ENCODE data around the gene DHRS1.
"Not testable (repeated sequence)": the region's sequence is repeated elsewhere in the genome, so short reads cannot be mapped to it uniquely, and the experiment has no call there.

DHRS1 gene

DNA sequence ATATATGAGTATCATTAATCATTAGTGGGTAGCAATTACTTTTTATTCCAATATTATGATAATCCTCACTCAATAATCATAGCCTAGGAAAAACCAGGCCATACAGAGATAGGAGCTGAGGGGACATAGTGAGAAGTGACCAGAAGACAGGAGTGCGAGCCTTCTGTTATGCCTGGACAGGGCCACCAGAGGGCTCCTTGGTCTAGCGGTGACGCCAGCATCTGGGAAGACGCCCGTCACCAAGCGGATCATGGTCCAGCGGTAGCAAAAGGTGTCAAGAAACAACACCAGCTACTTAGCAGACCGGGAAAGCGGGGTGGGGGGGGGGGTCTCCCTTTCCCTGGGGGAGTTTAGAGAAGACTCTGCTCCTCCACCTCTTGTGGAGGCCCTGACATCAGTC, 28.3 kb upstream of the DHRS1 start:
- not testable (repeated sequence) for DNase-seq (ENCODE audit: low spot score)

DNA sequence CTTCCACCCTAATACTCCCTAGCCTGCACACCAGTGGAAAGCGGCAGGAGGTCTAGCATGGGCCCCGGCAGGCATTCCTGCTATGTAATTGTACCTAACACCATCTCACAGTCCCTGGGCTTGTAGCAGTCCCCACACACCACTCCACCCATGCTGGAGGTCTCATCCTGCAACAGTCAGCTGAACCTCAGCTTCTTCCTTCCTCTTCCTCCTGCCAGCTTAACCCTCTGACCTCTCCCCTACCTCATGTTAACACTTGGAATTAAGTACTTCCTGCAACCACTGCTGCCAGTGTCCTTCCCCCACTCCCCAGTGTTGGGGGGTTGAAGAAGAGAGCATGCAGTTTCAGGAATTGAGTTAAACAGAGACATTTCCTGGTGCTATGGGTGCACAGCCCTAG, 27.7 kb upstream of the DHRS1 start:
- DNase-seq (ENCODE audit: low spot score), result no peak

DNA sequence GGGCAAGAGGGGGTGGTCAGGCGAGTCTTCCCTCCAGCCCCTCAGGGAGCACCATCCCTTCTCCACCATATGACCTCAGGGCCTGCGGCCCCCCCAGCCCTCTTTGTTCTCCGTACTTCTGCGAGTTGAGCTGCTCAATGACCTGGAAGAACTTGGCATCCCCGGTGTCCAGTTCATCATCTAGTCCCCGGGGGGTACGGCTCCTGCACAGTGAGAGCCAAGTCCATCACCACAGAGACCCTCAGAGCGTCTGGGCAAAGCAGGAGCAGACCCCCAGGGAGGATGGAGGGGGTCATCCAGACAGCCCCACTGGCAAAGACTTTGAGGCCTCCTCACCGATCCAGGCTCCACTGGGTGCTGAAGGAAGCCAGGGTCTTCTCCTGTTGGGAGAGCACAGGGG, 26.4 kb upstream of the DHRS1 start:
- no peak for DNase-seq (ENCODE audit: low spot score)

DNA sequence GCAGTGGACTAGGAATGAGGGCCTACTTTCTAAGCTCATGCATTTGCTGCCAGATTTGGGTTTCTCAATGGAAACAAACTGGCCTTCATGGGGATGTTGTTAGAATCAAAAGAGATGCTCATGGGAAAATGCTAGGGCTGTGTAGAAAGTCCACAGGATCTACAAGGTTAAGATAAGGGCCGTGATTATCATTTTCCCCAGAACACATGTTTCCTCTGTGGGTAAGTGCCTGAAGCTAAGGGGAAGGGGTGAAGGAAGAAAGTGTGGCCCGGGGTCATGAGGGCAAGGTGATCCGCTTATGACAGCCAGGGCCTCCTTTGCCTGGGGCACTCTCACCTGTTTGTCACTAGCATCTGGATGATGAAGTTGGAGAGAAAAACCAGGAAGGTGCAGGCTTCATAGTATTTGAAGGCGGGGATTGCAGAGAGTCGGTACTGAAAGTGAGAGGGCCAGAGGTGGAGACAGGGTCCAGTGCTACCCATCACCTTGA, 25.5 kb upstream of the DHRS1 start:
- no peak for DNase-seq (ENCODE audit: low spot score)

DNA sequence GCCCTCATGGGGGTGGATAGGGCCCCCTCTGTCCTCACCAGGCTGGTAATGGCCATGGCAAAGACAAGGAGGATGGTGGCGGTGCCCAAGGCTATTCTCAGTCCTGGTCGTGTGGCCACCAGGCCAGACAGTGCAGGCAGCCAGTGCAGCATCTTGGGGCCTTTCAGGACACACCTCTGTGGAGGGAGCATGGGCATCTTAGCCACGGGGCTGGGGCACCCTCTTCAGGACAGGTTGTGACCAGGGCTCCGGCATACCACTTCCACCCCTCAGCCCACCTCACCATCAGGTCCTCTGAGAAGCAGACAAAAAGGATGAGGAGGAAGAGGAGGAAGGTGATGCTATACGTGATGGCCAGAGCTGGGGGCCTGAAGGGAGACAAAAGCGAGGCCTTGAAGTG, 24.4 kb upstream of the DHRS1 start:
- no peak for DNase-seq (ENCODE audit: low spot score)

DNA sequence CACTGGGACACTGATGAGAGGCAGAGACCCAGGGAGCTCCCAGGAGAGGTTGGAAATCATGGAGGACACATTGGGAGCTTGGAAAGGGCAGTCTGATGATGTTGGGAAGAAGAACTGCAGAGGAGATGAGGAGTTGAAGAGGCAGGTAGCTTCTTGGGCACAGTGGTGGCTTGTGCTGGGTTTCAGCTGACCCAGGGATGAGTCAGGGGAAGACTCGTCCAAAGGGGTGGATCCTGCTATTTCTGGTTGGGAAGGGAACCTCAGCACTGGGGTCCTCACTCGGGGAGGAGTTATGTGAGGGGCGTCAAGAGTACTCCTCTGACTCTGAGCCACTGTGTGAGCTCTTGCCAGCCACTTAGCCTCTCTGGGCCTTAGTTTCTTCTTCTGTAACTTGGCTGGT, 23.8 kb upstream of the DHRS1 start:
- no peak for DNase-seq (ENCODE audit: low spot score)

DNA sequence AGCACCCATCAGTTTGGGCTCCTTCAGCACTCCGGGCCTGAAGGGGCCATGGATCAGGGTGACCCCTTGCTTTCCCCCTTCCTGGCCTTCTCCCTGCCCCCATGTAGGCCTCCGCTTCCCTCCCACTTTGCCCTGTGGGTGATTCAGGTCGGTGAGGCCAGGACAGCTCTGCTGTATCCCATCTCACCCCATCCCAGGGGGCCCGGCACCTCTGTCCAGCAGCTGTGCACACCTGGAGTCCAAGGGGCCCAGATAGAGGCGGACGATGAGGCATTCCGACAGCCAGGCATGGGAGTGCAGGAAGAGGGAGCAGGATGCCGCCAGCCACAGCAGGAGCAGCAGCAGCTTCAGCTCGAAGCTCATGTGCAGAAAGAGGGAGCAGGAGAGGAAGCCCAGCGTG, 23.1 kb upstream of the DHRS1 start:
- no peak for DNase-seq (ENCODE audit: low spot score)

DNA sequence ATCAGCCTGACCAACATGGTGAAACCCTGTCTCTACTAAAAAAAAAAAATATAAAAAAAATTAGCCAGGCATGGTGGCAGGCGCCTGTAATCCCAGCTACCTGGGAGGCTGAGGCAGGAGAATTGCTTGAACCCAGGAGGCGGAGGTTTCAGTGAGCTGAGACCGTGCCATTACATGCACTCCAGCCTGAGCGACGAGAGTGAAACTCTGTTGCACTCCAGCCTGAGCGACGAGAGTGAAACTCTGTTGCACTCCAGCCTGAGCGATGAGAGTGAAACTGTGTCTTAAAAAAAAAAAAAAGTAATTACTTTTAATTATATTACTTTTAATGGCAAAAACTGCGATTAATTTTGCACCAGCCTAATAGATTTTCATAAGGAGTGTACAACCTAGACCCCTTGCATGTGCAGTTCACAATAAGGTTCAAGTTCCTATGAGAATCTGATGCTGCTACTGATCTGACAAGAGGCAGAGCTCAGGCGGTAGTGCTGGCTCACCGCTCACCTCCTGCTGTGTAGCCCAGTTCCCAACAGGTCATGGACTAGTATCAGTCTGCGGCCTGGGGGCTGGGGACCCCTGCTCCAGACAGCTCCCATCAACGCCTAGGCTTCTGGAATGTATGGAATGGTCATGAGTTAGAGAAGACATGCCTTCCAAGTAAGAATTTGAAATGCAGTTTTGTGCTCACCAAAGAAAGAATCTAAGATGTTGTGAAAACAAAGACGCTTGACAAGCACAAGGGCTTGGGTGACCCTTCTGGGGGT, 21.8 kb upstream of the DHRS1 start:
- DNase-seq (ENCODE audit: low spot score), result no peak

DNA sequence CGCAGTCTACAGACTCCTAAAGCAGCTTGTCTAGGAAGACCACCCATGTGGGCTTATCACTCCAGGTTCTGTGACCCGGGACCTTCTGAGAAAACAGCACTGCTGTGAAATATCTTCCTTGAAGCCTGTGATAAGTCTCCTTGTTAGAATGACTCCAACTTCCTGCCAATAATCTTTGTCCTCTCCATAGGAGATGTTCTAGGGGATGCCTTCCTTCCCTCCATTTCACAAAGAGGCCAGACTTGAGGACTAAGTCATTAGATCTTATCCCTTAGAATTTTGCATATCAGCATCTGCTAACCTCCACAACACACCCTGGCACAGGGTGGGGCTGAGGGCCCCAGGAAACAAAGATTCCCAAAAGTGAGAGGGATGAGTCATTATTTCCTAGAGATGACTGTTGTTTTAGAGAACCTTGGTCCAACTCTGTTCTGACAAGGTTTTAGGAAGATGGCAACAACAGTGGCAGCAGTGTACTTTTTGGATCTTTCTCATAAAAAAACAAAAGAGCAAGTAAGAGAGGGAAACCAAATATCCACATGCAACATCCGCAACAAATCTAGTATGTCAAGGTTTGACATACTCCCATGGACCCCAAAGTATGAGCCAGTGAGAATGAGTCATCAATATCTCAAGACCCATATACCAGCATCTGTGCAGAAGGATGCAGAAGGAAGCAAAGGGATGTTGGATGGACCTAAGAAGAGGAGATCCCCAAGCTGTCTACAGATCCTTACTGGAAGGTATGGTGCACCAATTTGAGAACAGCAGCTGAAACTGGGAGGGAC, 17.8 kb upstream of the DHRS1 start:
- peak; percentile 42 for DNase-seq (ENCODE audit: low spot score)

DNA sequence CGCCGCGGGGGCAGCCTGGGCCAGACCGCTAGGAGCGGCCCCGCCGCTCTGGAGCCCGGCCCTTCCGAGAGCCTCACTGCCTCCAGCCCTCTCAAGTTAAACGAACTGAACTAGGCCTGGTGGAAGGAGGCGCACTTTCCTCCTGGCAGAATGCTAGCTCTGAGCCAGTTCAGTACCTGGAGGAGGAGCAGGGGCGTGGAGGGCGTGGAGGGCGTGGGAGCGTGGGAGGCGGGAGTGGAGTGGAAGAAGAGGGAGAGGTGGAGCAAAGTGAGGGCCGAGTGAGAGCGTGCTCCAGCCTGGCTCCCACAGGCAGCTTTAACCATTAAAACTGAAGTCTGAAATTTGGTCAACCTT, 17.0 kb upstream of the DHRS1 start:
- DNase-seq (ENCODE audit: low spot score), result no peak

DNA sequence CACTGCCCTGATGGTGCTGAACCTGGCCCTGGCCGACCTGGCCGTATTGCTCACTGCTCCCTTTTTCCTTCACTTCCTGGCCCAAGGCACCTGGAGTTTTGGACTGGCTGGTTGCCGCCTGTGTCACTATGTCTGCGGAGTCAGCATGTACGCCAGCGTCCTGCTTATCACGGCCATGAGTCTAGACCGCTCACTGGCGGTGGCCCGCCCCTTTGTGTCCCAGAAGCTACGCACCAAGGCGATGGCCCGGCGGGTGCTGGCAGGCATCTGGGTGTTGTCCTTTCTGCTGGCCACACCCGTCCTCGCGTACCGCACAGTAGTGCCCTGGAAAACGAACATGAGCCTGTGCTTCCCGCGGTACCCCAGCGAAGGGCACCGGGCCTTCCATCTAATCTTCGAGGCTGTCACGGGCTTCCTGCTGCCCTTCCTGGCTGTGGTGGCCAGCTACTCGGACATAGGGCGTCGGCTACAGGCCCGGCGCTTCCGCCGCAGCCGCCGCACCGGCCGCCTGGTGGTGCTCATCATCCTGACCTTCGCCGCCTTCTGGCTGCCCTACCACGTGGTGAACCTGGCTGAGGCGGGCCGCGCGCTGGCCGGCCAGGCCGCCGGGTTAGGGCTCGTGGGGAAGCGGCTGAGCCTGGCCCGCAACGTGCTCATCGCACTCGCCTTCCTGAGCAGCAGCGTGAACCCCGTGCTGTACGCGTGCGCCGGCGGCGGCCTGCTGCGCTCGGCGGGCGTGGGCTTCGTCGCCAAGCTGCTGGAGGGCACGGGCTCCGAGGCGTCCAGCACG, 16.4 kb upstream of the DHRS1 start:
- no peak for DNase-seq (ENCODE audit: low spot score)

DNA sequence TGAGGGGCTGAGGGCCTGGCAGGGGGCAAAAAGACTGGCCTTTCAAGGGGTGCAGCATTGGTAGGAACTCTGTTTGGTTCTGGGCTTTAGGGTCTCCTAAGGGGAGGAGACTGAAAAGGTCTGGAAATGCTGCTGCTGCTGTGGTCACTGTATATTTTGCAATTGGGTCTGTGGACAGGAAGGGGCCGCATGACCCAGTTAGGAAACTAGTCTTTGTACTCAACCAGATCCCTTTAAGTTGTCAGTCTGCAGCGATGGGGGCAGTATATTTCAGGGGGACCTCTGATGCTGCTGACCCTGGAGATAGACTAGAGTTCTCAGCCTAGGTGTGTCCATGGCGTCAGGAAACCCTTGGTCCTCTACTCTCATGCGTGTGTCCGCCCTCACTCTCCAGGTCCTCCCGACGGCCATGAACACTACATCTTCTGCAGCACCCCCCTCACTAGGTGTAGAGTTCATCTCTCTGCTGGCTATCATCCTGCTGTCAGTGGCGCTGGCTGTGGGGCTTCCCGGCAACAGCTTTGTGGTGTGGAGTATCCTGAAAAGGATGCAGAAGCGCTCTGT, 15.7 kb upstream of the DHRS1 start:
- DNase-seq (ENCODE audit: low spot score), result no peak

DNA sequence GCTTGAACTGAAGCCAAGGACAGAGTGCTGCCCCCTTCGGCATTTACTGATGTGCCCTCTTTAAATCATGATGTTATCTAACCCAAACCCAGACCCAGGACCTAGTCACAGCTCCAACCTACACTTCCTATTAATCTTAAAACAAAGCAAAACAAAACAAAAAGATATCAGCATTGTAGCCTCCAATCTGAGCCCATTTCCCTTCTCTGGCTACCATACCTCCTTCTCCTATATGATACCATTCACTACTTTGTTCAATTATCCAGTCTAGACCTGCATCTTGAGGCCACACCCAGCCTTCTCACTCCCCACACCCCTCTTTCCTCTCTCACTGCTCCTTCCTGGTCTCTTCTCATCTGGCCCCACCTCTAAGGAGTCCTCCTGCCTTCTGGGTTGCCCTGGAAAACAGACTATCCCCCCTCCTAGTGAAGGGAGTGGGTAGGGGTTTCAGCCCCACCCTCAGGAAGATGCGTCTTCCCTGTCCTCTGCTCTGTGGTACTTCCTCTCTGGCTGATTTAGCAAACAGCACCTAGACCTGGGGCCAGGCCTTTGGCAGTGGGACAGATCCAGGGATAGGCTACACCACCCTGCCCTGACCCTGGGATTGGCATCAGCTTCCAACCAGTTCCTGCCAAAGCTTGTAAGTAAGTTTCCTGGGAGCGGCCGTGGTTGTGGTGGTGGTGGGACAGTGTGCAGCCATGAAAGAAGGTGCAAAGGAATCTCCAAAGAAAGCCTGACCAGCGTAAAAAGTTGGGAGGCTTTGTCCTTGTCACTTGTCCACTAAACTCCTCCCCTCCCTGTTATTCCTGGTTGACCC, 15.0 kb upstream of the DHRS1 start:
- DNase-seq (ENCODE audit: low spot score), result no peak

DNA sequence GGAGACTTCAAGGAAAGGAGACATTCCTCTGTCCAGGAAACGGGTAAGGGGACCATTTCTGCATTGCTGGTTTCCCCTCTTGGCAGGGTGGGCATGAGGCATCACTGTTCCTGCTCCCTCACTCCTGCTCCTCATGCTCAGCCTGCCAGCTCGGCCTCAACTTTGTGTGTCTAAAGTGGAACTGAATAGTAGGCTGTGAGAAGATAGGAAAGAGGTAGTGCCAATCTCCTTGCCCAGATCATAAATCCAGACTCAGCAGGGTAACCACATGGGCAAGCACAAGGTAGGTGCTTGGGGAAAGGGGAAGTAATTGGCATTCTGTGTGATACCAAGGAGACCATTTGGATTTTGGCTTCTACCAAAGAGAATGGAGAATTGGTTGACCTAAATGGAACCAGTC, 14.3 kb upstream of the DHRS1 start:
- DNase-seq (ENCODE audit: low spot score), result no peak

DNA sequence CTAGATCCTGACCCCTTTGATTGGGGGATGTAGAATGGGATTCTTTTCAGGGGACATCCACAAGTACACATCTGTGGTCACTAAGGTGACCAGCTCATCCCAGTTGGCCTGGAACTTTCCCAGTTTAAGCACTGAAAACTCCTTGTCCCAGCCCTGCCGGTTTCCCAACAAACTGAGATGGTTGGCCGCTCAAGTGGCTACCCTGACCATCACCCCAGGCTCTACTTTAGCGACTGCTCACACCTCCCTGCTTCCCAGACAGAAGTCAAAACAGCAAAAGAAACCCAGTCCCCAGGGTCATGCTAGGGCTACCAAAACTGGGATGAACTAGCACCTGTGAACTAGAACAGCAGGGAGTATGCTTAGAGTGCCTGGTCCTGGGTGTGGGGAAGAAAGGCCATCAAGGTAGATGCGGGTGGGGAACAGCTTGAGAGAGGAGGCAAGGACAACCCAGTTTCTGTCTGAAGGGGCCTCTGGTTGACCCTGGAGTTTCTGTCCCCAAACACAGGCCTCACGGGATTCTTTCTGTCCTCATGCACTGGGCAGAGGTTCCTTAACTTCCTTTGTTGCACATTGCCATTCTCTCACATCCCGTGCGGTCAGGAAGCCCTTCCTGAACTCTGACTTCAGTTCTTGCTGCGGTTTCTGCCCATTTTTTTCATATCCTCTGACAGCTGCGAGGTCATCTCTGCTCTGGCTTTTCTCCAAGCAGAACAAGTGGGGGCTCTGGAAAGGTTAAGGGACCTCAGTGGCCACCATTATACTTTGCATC, 13.3 kb upstream of the DHRS1 start:
- DNase-seq (ENCODE audit: low spot score), result no peak

DNA sequence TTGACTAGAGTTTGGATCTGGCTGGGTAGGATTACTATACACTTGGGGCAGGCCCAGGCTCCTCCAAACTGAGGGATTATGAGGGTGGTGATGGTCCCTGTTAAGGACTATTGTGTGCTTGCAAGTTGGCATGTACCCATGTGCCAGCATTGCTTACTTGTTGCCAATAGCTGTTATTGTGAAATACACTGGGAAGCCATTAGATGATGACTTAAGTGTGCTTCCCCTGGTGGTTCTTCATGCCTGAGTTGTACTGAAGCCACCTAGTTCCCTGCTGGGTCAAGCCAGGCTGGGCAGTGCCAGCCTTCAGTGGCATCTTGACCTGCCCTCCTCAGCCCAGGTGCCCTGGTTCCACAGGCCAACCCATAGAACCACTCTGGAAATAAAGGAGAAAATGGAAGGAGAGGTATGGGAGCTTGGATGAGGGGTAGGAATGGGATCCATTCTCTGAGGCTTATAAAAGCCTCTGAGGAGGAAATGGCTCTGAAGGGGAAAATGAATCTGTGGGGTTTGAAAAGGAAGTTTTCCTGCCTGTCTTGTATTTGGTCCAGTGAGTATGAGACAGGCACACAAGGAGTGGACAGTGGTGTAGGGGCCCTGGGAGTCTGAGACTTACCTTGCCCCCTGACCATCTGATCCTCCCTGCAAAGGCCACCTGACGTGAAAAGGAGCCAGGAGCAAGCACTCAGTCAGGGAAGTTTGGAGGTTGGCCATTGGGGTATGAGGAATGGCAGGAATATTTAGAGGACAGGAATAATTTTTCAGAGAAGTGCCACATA, 12.4 kb upstream of the DHRS1 start:
- no peak for DNase-seq (ENCODE audit: low spot score)

DNA sequence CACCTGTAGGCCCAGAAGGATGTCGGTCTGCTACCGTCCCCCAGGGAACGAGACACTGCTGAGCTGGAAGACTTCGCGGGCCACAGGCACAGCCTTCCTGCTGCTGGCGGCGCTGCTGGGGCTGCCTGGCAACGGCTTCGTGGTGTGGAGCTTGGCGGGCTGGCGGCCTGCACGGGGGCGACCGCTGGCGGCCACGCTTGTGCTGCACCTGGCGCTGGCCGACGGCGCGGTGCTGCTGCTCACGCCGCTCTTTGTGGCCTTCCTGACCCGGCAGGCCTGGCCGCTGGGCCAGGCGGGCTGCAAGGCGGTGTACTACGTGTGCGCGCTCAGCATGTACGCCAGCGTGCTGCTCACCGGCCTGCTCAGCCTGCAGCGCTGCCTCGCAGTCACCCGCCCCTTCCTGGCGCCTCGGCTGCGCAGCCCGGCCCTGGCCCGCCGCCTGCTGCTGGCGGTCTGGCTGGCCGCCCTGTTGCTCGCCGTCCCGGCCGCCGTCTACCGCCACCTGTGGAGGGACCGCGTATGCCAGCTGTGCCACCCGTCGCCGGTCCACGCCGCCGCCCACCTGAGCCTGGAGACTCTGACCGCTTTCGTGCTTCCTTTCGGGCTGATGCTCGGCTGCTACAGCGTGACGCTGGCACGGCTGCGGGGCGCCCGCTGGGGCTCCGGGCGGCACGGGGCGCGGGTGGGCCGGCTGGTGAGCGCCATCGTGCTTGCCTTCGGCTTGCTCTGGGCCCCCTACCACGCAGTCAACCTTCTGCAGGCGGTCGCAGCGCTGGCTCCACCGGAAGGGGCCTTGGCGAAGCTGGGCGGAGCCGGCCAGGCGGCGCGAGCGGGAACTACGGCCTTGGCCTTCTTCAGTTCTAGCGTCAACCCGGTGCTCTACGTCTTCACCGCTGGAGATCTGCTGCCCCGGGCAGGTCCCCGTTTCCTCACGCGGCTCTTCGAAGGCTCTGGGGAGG, 11.3 kb upstream of the DHRS1 start, which contains the start of gene LTB4R:
LTB4R (plus strand) TSS at position 857 of the 959 bp plus-strand sequence. CDS start 4,150 bp downstream, outside the sequence.
- no peak for DNase-seq (ENCODE audit: low spot score)

DNA sequence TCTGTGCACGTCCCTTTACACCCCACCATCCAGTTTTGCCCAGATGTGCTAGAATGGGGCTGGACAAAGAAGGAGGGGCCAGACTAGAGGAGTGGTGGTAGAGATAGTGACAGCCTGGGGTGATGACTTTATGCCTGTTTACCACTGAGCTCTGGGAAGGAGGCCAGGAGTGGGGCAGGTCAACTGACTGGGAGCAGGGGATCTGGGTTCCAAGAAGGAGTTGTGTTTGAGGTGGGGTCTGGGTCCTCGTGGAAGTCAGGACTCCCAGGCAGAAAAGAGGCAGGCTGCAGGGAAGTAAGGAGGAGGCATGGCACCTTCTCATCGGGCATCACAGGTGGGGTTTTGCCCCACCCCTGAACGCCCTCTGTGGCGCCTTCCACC, 10.7 kb upstream of the DHRS1 start:
- DNase-seq (ENCODE audit: low spot score), result no peak

Data from RKO (cell line).